ENCODE results near the gene MAPK8IP2.
"Not testable (repeated sequence)": the region's sequence is repeated elsewhere in the genome, so short reads cannot be mapped to it uniquely, and the experiment has no call there.

The MAPK8IP2 gene

GRCh38 chr22:50599816-50600455 is 657 bp upstream of the MAPK8IP2 start:
- DNase-seq (ENCODE audit: low read depth in 2 of 2), result no peak

DNA sequence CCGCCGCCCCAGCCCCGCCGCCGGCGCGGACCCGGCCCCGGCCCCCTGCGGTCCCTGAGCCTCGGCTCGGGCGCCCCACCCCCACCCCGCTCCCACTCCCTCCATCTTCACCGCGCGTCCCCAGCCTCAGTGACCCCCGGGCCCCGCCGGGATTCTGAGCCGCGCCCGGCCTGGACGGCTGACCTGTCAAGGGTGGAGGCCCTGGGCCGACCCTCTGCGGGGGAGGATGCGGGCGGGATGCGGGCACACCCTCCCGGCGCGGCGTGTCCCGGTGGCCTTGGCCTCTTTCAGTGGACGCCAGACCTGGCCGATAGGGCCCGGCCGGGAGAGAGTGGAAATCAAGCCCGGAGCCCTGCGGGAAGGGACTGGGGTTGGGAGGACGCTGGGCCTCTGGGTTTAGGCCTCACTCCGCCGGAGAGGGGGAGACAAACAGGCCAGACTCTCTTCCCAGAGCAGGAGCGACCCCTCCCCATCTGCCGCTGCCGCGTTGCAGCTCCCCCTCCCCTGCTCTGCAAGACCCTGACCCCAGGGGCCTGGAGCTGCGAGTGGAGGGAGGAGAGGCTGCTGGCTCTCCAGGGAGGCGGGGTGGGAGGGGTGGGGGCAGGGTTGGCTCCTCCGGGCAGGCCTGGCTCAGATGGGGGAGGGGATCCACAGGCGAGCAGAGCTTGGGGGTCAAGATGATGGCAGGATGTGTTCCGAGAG is 525 bp downstream of the MAPK8IP2 start:
- DNase-seq (ENCODE audit: low read depth in 2 of 2), result no peak

- DNase-seq (ENCODE audit: low read depth in 2 of 2), result no peak
These were observed 1.2 kb downstream of the MAPK8IP2 start for GRCh38 chr22:50601669-50602337.

GRCh38 chr22:50602338-50602700 is 1.7 kb downstream of the MAPK8IP2 start:
- no peak for DNase-seq (ENCODE audit: low read depth in 2 of 2)

DNA sequence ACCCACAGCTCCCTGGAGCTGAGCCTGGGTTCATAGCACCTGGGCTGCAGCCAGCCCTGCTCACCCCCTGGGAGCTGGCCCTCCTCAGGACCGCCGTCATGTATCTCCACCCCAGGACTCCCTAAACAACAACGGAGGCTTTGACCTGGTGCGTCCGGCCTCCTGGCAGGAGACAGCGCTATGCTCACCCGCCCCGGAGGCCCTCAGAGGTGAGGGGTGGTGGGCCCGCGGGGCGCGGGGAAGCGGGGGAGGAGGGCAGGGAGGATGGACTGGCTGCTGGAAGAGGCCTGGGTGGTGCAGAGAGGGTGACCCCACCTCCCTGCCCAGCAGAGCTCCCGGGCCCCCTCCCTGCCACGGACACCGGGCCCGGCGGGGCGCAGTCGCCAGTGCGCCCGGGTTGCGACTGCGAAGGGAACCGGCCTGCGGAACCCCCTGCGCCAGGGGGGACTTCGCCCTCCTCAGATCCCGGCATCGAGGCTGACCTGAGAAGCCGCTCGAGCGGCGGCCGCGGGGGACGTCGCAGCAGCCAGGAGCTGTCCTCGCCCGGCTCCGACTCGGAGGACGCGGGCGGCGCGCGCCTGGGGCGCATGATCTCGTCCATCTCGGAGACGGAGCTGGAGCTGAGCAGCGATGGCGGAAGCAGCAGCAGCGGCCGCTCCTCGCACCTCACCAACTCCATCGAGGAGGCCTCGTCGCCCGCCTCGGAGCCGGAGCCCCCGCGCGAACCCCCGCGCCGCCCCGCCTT is 3.1 kb downstream of the MAPK8IP2 start:
- DNase-seq (ENCODE audit: low read depth in 2 of 2), result no peak

DNA sequence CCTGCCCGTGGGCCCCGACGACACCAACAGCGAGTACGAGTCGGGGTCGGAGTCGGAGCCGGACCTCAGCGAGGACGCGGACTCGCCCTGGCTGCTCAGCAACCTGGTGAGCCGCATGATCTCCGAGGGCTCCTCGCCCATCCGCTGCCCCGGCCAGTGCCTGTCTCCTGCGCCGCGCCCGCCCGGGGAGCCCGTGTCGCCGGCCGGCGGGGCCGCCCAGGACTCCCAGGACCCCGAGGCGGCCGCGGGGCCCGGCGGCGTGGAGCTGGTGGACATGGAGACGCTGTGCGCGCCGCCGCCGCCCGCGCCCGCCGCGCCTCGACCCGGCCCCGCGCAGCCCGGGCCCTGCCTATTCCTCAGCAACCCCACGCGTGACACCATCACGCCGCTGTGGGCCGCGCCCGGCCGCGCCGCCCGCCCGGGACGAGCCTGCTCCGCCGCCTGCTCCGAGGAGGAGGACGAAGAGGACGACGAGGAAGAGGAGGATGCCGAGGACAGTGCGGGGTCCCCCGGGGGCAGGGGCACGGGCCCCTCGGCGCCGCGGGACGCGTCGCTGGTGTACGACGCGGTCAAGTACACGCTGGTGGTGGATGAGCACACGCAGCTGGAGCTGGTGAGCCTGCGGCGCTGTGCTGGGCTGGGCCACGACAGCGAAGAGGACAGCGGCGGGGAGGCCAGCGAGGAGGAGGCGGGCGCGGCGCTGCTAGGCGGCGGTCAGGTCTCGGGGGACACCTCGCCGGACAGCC is 3.8 kb downstream of the MAPK8IP2 start:
- DNase-seq (ENCODE audit: low read depth in 2 of 2), result no peak

GRCh38 chr22:50605002-50605612 is 4.5 kb downstream of the MAPK8IP2 start:
- DNase-seq (ENCODE audit: low read depth in 2 of 2), result no peak

DNA sequence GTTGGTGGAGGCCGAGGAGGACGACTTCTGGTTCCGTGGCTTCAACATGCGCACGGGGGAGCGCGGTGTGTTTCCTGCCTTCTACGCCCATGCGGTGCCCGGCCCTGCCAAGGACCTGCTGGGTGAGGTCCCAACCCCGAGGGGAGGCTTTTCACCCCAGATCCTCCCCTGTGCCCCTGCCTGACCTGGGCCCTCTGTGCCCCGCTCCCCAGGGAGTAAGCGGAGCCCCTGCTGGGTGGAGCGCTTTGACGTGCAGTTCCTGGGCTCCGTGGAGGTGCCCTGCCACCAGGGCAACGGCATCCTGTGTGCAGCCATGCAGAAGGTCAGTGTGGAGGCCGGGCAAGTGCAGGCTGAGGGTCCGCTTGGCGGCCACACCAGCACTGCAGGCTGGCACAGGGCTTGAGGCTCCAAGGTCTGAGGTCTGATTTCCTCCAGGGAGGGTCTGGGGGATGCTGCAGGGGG is 5.1 kb downstream of the MAPK8IP2 start:
- no peak for DNase-seq (ENCODE audit: low read depth in 2 of 2)

DNA sequence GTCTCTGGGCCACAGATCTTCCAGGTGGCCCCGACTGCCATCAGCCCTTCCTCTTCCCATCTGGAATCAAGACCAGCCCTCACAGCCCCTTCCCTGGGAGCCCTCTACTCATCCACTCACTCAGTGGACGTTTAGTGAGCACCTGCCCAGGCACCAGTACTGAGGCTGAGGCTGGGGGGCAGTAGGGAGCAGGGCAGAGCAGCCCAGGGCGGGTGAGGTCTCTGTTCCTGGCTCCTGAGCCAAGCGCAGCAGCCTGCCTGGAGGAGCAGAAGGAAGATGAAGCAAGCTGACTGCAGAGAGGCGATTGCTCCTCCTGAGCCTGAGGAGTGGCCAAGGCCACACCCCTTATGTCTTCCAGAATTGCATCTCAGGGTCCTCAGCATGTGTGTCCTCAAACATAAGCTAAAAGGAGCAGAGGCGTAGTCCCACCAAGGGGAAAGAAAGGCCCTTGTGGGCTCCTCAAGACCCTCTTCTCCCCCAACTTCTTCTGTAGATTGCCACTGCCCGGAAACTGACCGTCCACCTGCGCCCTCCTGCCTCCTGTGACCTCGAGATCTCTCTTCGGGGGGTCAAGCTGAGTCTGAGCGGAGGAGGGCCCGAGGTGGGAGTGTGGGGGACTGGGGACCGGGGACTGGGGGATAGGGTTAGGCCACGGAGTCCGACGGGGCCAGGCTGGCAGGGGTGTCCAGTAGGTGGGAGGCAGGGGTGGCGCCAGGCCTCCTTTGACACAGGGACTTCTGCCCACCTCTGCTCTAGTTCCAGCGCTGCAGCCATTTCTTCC is 5.8 kb downstream of the MAPK8IP2 start:
- DNase-seq (ENCODE audit: low read depth in 2 of 2), result no peak

DNA sequence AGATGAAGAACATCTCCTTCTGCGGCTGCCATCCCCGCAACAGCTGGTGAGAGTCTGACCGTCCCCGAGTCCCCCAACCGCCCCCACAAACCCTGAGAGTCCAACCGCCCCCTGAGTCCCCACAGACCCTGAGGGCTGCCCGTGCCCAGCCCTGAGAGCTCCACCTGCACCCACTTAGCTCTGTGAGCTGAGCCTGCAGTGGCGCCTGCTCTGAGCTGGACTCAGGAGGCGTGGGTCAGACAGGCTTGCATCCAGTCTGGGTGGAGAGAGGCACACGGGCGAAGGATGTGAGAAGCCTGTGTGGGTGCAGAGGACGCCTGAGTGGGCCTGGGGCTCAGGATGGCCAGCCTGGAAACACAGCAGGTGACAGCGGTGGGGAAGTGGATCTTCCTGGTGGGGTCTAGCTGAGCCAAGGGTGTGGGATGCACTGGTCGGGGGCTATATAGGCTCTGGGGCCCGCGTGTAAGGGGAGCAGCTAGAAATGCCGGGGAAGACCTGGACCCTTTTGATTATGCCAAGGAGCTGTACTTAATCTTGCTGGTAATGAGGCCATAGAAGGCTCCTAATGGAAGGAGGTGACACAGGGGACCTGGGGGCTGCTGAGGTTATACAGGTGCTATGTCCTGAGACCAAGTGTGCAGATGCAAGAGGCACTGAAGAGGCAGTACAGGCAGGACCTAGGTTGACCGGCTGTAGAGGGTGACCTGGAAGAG is 6.5 kb downstream of the MAPK8IP2 start:
- no peak for DNase-seq (ENCODE audit: low read depth in 2 of 2)

GRCh38 chr22:50607659-50608020 is 7.0 kb downstream of the MAPK8IP2 start:
- no peak for DNase-seq (ENCODE audit: low read depth in 2 of 2)

DNA sequence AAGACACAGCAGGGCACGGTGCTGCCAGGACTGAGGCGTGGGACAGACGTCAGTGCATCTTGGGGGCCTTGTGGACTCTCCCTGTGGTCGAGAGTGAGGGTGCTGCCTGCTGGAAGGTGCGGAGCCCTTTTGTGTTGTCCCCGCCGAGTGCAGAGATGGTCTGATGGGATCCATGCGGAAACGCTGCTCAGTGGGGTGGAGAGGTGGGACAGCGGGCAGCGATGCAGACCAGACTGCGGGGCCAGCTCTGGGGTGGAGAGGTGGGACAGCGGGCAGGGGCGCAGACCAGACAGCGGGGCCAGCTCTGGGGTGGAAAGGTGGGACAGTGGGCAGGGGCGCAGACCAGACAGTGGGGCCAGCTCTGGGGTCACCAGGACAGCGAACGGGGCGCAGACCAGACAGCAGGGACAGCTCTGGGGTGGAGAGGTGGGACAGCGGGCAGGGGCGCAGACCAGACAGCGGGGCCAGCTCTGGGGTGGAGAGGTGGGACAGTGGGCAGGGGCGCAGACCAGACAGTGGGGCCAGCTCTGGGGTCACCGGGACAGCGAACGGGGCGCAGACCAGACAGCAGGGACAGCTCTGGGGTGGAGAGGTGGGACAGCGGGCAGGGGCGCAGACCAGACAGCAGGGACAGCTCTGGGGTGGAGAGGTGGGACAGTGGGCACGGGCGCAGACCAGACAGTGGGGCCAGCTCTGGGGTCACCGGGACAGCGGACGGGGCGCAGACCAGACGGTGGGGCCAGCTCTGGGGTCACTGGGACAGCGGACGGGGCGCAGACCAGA is 7.7 kb downstream of the MAPK8IP2 start:
- DNase-seq (ENCODE audit: low read depth in 2 of 2), result not testable (repeated sequence)

GRCh38 chr22:50608996-50609395 is 8.4 kb downstream of the MAPK8IP2 start:
- no peak for DNase-seq (ENCODE audit: low read depth in 2 of 2)

DNA sequence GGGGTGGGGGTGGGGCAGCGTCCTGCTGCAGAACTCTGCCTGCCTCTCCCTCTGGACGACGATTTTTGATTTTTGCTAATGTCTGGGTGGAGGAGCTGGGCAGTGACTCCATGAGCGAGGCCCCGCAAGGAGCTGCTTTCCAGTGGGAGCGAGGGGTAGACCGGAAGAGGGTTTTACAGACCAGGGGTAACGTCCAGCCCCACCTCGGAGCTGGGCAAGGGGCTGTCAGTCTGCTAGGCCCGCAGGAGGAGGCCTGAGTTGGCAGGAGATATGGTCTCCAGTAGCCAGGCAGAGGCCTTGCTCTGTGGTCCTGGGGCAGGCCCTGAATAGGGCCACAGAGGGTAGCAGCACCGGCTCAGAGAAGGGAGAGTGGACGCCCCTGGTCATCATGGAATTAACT is 9.0 kb downstream of the MAPK8IP2 start:
- DNase-seq (ENCODE audit: low read depth in 2 of 2), result no peak

- DNase-seq (ENCODE audit: low read depth in 2 of 2), result no peak
These were observed 9.5 kb downstream of the MAPK8IP2 start for GRCh38 chr22:50610041-50610451.

GRCh38 chr22:50610581-50610980 is 10.0 kb downstream of the MAPK8IP2 start:
- no peak for DNase-seq (ENCODE audit: low read depth in 2 of 2)

GRCh38 chr22:50611341-50612060 is 10.9 kb downstream of the MAPK8IP2 start:
- DNase-seq (ENCODE audit: low read depth in 2 of 2), result no peak

GRCh38 chr22:50612168-50612527 is 11.6 kb downstream of the MAPK8IP2 start:
- DNase-seq (ENCODE audit: low read depth in 2 of 2), result no peak

All from stimulated activated CD4-positive, alpha-beta T cell treated with anti-CD3 and anti-CD28 coated beads, Interleukin-1b, Interleukin-23, amount 100 ng/mL, for 1 hour (primary cell).